CD4-positive, alpha-beta T cell treated with Interleukin-15 for 4 hours (primary cell): ENCODE measurements around the gene ASGR2.
"Not testable (repeated sequence)": the region's sequence is repeated elsewhere in the genome, so short reads cannot be mapped to it uniquely, and the experiment has no call there.

Source experiments
- DNase-seq: peaks from one replicate; pipeline ENCODE4 v3.0.0-alpha.2; 2020; ENCODE audit warnings: low spot score

The ASGR2 gene

DNA sequence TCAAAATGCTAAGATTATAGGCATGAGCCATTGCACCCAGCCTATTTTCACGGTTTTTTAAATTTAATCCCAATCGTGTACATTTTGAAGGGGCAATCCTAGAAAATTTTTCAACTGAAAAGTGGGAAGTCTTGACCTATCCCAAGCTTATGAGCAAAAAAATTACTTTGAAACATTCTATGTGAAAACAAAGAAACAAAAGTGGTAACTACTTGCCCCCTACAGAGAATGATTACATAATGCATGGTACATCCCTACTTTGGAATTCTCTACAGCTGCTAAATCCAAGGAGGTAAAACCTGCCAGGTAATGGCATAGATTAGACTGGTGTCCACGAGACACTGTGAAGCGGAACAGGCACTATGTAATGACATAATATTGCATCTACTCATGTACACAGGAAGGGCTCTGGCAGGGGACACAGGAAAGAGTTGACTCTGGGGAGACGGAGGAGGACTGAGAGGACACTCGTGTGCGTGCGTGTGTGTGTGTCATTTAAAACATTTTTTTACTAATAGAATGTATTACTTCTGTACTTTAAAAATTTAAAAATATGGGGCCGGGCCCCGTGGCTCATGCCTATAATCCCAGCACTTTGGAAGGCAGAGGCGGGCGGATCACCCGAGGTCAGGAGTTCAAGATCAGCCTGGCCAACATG is 15.7 kb downstream of the ASGR2 start:
- DNase-seq: no peak

DNA sequence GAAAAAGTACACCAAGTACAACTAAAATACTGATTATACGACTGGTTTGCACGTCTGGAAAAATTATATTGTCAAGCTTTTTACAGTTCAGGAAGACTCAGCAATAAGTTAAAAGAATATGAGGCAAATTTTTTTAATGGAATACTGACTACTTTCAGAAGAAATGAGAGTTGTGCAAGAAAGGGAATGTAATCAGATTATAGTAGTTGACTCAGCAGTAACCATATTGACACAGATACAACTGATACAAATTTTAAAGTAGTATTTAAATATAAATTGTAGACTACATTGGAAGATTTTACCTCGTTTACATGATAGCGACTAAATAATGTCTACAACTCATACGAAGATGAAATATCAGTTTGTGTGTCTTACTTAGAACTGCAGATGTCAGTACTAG is 16.7 kb downstream of the ASGR2 start:
- no peak for DNase-seq

DNA sequence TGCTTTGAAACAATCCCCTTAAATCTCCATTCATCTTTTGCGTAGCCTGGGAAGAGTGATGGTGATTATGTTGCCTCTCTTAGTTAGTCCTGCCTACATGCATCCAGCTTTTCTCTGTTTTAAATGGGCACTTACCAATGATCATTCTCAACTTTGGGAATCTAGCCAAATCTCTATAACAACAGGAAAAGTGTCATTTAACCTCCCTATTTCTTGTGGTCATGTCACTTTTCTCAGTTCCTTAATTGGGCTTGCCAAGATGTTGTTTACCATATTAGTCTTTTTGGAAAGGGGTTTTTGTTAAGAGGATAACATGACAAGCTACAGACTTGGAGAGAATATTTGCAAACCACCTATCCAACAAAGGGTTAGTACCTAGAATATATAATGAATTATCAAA is 19.0 kb downstream of the ASGR2 start:
- no peak for DNase-seq

DNA sequence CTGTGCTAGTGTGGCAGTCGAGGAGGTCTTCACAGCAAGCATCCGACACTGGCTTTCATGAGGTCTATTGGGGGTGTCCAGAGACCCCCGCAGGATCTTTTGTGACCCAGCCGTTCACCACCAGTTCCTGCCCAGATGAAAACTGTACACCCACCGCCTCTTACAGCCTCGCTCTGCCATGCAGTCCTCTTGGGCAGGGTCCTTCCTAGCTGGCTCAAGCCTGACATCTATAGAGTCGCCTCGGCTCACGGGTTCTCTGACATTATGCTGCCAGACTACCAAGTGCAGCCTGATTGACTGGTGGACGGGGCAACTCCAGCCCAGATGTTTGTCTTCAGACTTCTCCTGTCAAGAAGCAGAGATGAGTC is 20.0 kb downstream of the ASGR2 start:
- no peak for DNase-seq

DNA sequence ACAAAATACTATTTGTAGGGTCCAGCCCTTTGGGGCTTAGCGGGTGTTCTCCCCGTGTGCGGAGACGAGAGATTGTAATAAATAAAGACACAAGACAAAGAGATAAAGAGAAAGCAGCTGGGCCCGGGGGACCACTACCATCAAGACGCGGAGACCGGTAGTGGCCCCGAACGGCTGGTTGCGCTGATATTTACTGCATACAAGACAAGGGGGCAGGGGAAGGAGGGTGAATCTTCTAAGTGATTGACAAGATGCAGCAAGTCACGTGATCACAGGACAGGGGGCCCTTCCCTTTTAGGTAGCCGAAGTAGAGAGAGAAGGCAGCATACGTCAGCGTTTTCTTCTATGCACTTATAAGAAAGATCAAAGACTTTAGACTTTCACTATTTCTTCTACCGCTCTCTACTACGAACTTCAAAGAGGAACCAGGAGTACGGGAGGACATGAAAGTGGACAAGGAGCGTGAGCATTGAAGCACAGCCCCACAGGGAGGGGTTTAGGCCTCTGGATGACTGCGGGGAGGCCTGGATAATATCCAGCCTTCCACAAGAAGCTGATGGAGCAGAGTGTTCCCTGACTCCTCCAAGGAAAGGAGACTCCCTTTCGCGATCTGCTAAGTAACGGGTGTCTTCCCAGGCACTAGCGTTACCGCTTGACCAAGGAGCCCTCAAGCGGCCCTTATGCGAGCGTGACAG is 23.2 kb downstream of the ASGR2 start:
- not testable (repeated sequence) for DNase-seq

DNA sequence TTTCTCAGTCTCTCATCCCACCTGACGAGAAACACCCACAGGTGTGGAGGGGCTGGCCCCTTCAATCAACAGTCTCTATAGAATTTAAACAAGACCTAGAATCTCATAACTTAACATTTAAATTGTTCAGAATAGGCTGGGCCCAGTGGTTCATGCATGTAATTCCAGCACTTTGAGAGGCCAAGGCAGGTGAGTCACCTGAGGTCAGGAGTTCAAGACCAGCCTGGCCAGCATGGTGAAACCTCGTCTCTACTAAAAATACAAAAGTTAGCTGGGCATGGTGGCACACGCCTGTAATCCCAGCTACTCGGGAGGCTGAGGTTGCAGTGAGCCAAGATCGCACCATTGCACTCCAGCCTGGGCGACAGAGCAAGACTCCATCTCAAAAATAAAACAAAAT is 25.1 kb downstream of the ASGR2 start:
- DNase-seq: not testable (repeated sequence)

DNA sequence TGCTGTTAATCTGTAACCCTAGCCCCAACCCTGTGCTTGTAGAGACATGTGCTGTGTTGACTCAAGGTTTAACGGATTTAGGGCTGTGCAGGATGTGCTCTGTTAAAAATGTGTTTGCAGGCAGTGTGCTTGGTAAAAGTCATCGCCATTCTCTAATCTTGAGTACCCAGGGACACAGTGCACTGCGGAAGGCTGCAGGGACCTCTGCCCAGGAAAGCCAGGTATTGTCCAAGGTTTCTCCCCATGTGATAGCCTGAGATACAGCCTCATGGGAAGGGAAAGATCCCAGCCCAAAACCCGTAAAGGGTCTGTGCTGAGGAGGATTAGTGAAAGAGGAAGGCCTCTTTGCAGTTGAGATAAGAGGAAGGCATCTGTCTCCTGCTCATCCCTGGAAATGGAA is 26.2 kb downstream of the ASGR2 start:
- not testable (repeated sequence) for DNase-seq

DNA sequence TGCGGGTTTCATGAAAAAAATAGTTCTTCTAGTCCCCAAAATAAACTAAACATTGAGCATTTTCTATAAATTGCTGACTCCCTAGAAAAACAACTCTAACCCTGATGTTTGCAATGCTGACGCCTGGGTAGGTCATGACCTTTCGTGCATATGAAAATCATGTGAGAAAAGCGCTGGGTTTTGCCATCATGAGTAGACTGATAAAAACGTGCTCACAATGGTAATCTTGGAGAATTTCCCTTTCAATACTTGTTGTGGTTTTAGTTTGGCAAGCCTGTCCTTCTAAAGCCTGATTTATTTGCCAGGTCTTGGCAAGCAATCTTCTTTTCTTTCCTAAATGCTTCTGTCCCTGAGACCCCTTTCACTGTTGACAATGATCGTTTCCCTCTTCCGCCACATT is 30.5 kb downstream of the ASGR2 start:
- DNase-seq: no peak

DNA sequence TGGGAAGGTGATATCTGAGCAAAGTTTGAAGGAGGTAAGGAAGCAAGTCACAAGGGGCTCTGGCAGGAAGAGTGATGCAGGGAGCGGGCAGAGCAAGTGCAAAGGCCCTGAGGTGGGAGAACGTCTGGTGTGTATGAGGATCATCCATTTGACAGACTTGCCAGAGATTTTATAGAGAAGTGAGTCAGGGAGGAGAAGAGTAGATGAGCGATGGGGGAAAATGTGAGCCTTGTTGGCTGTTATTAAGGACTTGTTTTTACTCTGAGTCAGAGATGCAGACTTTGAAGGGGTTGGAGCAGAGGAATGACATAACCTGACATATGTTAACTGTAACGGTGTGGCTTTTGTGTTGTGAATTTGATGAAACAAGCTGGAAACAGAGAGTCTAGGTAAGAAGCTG is 31.0 kb downstream of the ASGR2 start:
- no peak for DNase-seq

DNA sequence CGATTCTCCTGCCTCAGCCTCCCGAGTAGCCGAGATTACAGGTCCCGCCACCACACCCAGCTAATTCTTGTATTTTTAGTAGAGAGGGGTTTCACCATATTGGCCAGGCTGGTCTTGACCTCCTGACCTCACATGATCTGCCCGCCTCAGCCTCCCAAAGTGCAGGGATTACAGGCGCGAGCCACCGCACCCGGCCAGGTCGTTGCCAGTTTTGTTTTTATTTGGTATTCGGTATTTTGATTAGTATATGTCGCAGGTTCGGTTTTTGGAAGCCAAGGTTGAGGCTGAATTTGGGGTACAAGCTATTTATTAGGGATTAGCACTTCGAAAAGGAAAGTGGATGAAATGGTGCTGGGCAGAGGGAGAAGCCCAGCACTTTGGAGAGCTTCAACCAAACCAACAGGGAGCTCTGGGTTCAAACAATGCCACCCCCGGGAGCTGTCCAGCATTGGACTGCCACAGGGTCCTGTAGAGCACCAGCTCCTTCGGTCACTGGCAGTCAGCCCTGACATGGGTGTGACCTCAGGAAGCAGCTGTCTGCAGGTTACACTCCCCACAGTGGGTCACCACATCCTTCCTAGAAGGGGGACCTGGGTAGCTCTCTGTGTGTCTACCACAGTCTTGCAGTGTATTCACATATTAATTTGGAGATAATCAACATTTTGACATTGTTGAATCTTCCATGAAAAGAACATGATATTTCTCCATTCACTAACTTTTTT is 33.1 kb downstream of the ASGR2 start:
- peak; percentile 27 for DNase-seq

DNA sequence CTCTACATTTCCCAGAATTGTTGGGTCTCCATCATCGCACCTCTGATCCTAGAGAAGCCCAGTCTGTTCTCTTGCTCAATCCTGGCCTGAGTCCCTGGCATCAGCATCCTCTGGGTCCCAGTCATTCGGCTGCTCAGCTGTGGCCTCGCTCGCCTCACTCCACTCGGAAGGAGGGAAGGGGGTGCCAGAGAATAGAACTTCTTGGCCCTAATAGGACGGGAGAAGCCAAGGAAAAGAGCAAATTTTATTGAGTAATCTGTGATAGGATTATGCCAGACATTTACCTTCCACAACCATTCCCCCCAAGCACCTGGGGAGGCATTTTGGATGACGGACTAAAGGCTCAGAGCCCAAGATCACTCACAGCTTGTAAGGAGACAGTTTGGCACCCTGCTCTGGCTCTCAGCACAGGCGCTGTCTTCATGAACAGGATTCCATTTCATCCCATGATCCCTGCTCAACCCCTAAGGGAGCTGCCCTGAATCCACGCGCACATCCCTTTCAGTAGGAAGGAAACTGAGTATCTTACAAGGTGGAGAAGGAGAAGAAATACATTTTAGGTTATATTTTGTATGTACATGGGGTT is 34.1 kb downstream of the ASGR2 start:
- DNase-seq: no peak

DNA sequence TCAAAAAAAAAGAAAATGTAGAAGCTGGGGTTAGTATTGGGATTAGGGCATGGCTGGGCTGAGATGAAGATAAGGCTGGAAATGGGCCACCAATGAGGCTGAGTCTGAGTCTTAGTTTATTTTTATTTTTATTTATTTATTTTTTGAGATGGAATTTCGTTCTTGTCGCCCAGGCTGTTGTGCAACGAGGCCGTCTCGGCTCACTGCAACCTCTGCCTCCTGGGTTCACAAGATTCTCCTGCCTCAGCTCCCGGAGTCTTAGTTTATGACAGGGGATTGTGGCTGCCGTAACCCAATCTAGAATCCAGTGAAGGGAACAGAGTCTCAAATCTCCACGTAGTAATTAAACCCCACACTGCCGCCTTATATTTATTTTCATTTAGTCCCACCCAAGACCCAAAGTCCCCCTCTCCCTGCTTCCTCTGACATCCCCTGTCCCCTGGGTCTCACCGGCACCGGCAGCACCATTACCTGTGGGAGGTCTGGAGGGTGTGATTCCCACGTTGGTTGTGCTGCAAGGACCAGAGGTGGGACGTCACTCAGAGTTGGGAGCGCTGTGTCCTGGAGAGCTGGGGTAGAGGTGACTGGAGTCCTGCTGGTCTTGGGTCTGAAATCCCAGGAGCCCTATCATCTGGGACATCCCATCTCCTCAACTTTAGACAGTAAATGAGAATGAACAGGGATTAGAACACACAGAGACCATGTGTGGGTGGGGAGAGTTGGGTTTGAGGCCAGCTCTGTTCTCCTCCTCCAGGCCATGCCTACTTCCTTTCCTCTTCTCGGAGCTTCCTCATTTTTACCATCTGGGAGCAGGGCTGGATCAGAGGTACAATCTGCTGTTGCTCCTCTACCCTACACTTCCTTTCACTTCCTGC is 34.8 kb downstream of the ASGR2 start, which contains the start of gene CLEC10A:
CLEC10A (minus strand) TSS at position 671 of the 875 bp plus-strand sequence. CDS start 1,439 bp downstream, outside the sequence.
- DNase-seq: no peak

DNA sequence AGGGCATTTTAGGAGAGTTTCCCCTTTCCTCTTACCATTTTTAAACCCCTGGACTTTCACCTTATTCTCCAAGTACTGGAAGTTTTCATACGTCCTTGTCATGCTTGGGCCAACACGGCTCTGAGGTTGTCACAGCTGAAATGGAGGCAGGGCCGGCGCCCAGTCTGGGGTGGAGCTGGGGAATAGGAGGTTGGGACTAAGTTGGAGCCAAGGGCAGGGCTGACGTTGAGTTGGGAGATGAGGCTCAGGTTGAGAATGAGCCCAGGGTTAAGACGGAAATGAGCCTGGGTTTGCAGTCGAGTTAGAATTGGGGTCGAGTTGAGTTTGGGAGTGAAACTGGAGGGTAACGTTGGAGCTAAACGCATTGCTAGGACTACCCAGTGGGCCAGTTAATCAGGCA is 35.9 kb downstream of the ASGR2 start:
- no peak for DNase-seq

DNA sequence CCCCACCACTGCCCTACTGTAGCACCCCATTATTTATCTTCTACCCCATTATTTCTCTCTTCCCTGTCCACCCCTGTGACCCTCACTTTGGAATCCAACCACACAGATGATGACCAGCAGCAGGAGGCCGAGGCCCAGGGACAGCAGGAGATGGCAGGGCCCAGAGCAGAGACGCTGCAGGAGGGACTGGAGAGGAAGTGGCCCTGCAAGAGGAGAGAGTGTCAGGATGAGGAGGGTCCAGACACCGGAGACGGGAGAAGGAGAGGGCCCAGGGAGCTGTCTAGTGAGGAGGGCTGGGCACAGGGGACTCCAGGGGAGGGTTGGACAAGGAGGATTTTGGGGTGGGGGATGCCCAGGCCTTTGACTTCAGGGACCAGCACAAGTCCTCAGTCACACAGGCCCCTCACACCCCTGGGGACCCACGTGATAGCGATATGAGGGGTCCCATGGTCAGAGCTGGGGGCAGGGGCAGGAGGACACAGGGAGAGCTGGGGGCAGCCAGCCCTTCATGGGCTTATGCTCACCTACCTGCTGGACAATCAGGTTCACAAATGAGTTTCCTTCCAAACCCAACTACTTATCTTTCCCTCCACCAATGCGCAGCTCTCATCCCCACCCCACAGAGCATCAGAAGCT is 36.6 kb downstream of the ASGR2 start:
- no peak for DNase-seq

DNA sequence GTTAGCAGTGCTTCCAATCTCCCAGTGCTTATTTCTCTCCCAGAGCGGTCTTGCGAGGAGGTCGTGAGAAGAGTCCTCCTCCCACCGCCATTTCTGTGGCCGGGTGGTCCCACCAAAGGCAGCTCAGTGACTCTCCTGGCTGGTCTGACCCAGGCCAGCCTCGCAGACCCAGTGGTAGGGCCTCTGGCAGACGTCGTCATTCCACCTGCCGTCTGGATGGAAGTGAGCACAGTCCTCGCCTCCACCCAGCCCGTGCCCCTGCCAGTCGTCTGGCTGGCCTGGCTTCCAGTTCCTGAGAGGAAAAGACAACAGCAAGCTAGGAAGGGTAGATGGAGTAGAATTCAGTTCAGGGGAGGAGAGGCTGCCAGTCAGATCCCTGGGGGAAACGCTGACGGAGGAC is 39.7 kb downstream of the ASGR2 start:
- DNase-seq: no peak

DNA sequence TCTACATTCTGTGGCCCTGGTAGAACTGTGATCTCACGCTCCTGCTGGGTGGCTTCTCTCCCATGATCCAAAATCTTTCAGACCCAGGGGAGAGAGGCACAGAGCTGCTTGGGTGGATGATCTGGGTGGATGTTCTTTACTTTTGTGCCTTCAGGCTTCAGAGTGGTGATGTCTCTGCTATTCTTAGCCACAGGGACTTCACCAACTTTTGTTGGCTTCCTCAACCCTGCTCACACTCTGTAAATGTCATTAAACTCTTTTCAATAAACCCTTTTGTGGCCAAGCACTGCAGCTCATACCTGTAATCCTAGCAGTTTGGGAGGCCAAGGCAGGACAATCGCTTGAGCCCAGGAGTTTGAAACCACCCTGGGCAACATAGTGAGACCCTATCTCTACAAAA is 42.2 kb downstream of the ASGR2 start:
- DNase-seq: no peak

DNA sequence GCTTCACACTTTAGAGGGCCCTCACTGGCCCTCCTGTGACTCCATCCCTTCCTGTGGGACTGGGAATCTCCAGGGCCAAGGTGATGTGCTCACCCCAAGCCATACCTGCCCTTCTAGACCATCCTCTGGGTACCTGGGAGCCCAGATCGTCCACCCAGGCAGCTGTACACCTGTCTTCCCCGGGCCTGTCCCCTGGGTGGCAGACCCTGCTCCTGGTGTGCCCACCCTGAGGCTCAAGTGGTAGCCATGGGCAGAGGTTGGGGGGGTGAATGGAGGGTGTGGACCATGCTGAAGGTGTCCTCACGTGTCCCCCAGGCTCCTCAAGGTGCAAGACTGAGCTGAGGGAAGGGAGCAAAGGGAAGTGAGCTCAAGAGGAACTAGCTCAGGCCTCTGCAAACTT is 43.9 kb downstream of the ASGR2 start:
- no peak for DNase-seq

DNA sequence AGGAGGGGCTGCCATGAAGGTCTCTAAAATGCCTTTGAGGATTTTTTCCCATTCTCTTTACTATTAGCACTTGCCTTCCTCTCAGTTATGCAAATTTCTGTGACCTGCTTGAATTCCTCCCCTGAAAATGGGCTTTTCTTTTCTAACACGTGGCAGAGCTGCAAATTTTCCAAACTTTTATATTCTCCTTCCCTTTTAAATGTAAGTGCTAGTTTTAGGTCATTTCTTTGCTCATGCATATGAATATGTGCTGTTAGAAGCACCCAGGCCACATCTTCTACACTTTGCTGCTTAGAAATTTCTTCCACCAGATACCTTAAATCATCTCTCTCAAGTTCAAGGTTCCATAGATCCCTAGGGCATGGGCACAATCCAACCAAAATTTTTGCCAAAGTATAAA is 46.4 kb downstream of the ASGR2 start:
- no peak for DNase-seq

DNA sequence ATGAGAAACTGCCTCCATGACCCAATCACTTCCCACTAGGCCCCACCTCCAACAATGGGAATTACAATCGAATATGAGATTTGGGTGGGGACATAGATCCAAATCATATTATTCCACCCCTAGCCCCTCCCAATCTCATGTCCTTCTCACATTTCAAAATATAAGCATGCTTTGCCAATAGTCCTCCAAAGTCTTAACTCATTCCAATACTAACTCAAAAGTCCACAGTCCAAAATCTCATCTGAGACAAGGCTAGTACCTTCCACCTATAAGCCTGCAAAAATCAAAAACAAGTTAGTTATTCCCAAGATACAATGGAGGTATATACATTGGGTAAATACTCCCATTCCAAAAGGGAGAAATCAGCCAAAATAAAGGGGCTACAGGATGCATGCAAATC is 47.4 kb downstream of the ASGR2 start:
- DNase-seq: no peak

DNA sequence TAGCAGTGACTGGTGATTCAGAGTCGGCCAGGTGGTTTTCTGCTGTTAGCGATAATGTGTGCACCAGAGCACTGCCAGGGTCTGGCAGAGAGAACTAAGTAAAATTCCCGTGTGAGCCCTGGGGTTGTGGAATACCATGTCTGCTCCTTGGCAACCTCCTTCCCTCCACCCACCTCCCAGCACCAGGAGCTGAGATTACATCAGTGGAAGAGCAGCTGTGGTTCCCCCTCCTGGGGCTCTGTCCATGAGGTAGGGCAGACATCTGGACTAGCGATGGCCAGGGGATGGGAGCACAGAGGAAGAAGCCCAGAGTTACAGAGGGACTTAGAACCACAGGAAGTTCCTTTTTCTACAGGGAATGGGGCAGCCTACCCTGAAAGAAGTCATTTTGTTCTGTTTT is 50.4 kb downstream of the ASGR2 start:
- DNase-seq: no peak

DNA sequence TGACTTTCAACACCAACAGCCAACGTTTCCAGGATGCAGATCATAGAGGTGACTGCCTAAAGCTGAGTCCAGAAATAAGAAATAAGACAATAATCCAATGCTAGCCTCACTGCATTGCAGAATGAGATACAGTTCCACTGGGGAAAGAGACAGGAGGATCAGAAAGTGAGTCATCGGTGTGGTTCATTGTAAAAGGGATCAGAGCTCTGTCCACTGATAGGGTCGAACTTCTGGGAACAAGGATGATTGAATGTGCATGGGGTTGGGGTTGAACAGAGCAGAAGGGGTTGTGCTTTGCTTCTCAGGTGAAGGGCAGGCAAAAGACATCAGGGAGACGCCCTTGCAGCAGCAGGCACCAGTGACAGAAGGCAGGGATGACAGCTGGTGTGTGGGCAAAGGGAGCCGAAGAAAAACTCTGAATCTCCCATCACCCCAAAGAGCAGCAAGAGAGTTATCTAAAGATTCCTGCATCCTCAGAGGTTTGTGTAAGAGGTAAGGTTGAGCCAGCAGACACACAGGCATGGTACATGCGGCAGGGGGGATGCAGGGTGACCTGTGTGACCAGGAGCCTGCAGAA is 51.0 kb downstream of the ASGR2 start:
- no peak for DNase-seq
